Stomach (tissue), 9 donors: Measurements from ENCODE around the gene MRPL33. TPM values are rescaled to one million over a fixed set of nuclear protein-coding genes. Genes with fewer than 3 reads are reported as not detected.

Experiments used
- DNase-seq, 2 donors: peaks; one replicate each; pipeline versions ENCODE4 v3.0.0 to v3.0.0-alpha.2; 2013 to 2019
- H3K27ac ChIP-seq, 5 donors: fragments of 200-600 bp in 4 of 5; sonication (generic) in 4 of 5; one replicate each; pipeline ENCODE4 v1.5.1; 2013 to 2019; ENCODE audit warnings: mild to moderate bottlenecking in 1 of 5, moderate library complexity in 1 of 5
- H3K27me3 ChIP-seq, 3 donors: fragments of 200-600 bp; sonication (generic); one replicate each; pipeline ENCODE4 v1.5.1; 2017 to 2019; ENCODE audit warnings: mixed run types in 1 of 3
- H3K36me3 ChIP-seq, 4 donors: fragments of 200-600 bp; sonication (generic); 1 replicate in 3 of 4; 2 replicates in 1 of 4; pipeline ENCODE4 v1.5.1; 2016 to 2019
- H3K4me1 ChIP-seq, 4 donors: fragments of 200-600 bp; sonication (generic); one replicate each; pipeline ENCODE4 v1.5.1; 2016 to 2019
- H3K4me3 ChIP-seq, 4 donors: fragments of 200-600 bp; sonication (generic) in 3 of 4; one replicate each; pipeline ENCODE4 v1.5.1; 2016 to 2019; ENCODE audit warnings: mild to moderate bottlenecking in 1 of 4
- H3K9me3 ChIP-seq, 4 donors: fragments of 200-600 bp; sonication (generic); one replicate each; pipeline ENCODE4 v1.5.1; 2016 to 2019
- CTCF ChIP-seq, 7 experiments: fragments of 450-650 bp in 4 of 7; fragments of 200-600 bp in 3 of 7; sonication (generic) in 3 of 7; IDR thresholded peaks; one replicate each; pipeline ENCODE4 v1.5.1; 2016 to 2019; ENCODE audit warnings: antibody characterized with exemption in 7 of 7, control low read depth in 2 of 7, mild to moderate bottlenecking in 1 of 7
- EP300 ChIP-seq: sonication (generic); formaldehyde crosslinking; IDR thresholded peaks from one replicate; pipeline ENCODE4 v1.6.1; 2017; ENCODE audit warnings: antibody characterized with exemption
- POLR2A ChIP-seq, 4 donors: fragments of 450-650 bp; IDR thresholded peaks; one replicate each; pipeline ENCODE4 v1.6.1; 2016; ENCODE audit warnings: antibody characterized with exemption in 4 of 4, control low read depth in 2 of 4, mild to moderate bottlenecking in 1 of 4, moderate library complexity in 1 of 4
- POLR2AphosphoS5 ChIP-seq, 3 donors: sonication (generic); formaldehyde crosslinking; IDR thresholded peaks; one replicate each; pipeline ENCODE4 v1.6.1; 2016; ENCODE audit warnings: antibody characterized with exemption in 3 of 3
- WGBS, 5 donors: extraction: QIAGEN DNeasy Blood & Tissue Kit in 3 of 5; methylation state at CpG; one replicate each; pipeline versions ENCODE4 v1.1.5 to v1.1.7; 2013 to 2018; 5-methylcytosine and 5-hydroxymethylcytosine counted together
- intact Hi-C: fragments of 100-400 bp; cut with DNase I; formaldehyde crosslinking; loops from one replicate; pipeline ENCODE4 v1.15.1; 2023; ENCODE audit warnings: low total_unique reads
- polyA plus RNA-seq, 3 donors: library from polyadenylated mRNA; stranded (reverse); fragments of 200-250 nt; gene quantifications; one replicate each; pipeline ENCODE4 v1.2.3, GENCODE V29; 2013
- total RNA-seq, 5 donors: library from RNA; depleted of rRNA; stranded (reverse); fragments of >200 nt; gene quantifications; one replicate each; pipeline versions ENCODE4 v1.1.0 to v1.2.3, GENCODE V29; 2014 to 2016
- donor health status: healthy with polysubstance abuse.
- donor health status: Bipolar disorder and iron deficiency.
- donor health status: healthy.

MRPL33 gene
- total and polyA plus RNA-seq, 8 donors = 8.2 to 268 (median 135) TPM

GRCh38 chr2:27828305-27828704 is 56.8 kb downstream of the MRPL33 start:
- Histone ChIP-seq H3K4me3 (no peak overlapping the region), H3K27me3 (no peaks in the 10 kb centered on the region), H3K36me3 (no peaks in the 10 kb centered on the region), H3K4me1 (no peaks in the 10 kb centered on the region), H3K9me3 (peaks cover 0 to 12% (median 3%) of the 10 kb centered on the region in 4 donors), H3K27ac (no peak overlapping the region)
- TF ChIP-seq EP300 (no peak), CTCF (IDR thresholded peaks at IDR 0.05) (no peak), POLR2A (IDR thresholded peaks at IDR 0.05) (no peak), POLR2AphosphoS5 (IDR thresholded peaks at IDR 0.05) (no peak)
- 36 to 82% (median 60%) methylated on average over 1 of the region's 1 CpG for WGBS, 5 donors
- DNase-seq = no peak
- intact Hi-C loops = no loop called here

Other genes starting within 250 kb of the MRPL33 start
- 10 to 100 TPM in 3 of 5 donors, 1 to 10 TPM in 2; 6.4 to 35.8 (median 14.2) TPM for gene ZNF512, start 188.7 kb upstream of the MRPL33 start, total RNA-seq
- 10 to 100 TPM in 1 of 3 donors, 1 to 10 TPM in 2; 6.8 to 12.2 (median 9.3) TPM for gene ZNF512, start 188.7 kb upstream of the MRPL33 start, polyA plus RNA-seq
- 1 to 10 TPM in 4 of 5 donors, under 1 TPM in 1; 0.87 to 3.1 (median 1.8) TPM for gene CCDC121, start 142.7 kb upstream of the MRPL33 start, total RNA-seq
- 1 to 10 TPM; 1.7 to 2.4 (median 2.1) TPM for gene CCDC121, start 142.7 kb upstream of the MRPL33 start, polyA plus RNA-seq
- 10 to 100 TPM; 10.1 to 68.7 (median 33.0) TPM for gene GPN1, start 142.7 kb upstream of the MRPL33 start, total RNA-seq
- 10 to 100 TPM; 20.6 to 31.6 (median 28.2) TPM for gene GPN1, start 142.7 kb upstream of the MRPL33 start, polyA plus RNA-seq
- 10 to 100 TPM; 18.2 to 50.9 (median 29.6) TPM for gene SUPT7L, start 108.1 kb upstream of the MRPL33 start, total RNA-seq
- 10 to 100 TPM; 10.1 to 22.0 (median 13.2) TPM for gene SUPT7L, start 108.1 kb upstream of the MRPL33 start, polyA plus RNA-seq
- gene SLC4A1AP, start 107.8 kb upstream of the MRPL33 start, total RNA-seq = 10 to 100 TPM; 25.7 to 58.9 (median 30.6) TPM
- gene SLC4A1AP, start 107.8 kb upstream of the MRPL33 start, polyA plus RNA-seq = 10 to 100 TPM; 11.2 to 12.2 (median 11.9) TPM
- 1 to 10 TPM in 2 of 5 donors, not detected in 3; 2.7 to 2.9 TPM for gene RBKS, start 118.7 kb downstream of the MRPL33 start, total RNA-seq
- gene RBKS, start 118.7 kb downstream of the MRPL33 start, polyA plus RNA-seq = 1 to 10 TPM in 2 of 3 donors, under 1 TPM in 1; 0.76 to 1.9 (median 1.4) TPM
- 10 to 100 TPM; 14.2 to 41.4 (median 24.1) TPM for gene BABAM2, start 119.0 kb downstream of the MRPL33 start, total RNA-seq
- gene BABAM2, start 119.0 kb downstream of the MRPL33 start, polyA plus RNA-seq = 10 to 100 TPM; 16.0 to 24.3 (median 16.2) TPM